ENCODE data around the gene SDCBP2. TPM values are rescaled to one million over a fixed set of nuclear protein-coding genes. Genes with fewer than 3 reads are reported as not detected.

SDCBP2 gene
- polyA plus RNA-seq, 1 donor (not counting 4 experiments of a cell fraction or from before 2014, with no cell fraction given) = 36.0 TPM

- Histone ChIP-seq H3K27ac (ENCODE audit: control insufficient read depth, insufficient read depth, low read length) (no peak overlapping the region), H3K4me3 (ENCODE audit: control insufficient read depth in 2 of 3, extremely low read depth in 1 of 3, insufficient read depth in 2 of 3, low read depth in 1 of 3, low read length in 3 of 3) (no peak overlapping the region), H3K9ac (ENCODE audit: control insufficient read depth, extremely low read depth, insufficient read depth, low read length) (no peak overlapping the region), H3K9me3 (ENCODE audit: control insufficient read depth, low read depth, low read length) (no peaks in the 10 kb centered on the region), H3K79me2 (ENCODE audit: control insufficient read depth, insufficient read depth, low read length) (no peaks in the 10 kb centered on the region), H3K4me2 (ENCODE audit: control insufficient read depth, extremely low read depth, insufficient read depth, low read depth, low read length) (no peak overlapping the region), H2AFZ (ENCODE audit: control insufficient read depth, low read length) (no peak overlapping the region), H3K27me3 (ENCODE audit: control insufficient read depth, extremely low read depth, insufficient read depth, low read length) (no peaks in the 10 kb centered on the region), H3K4me1 (ENCODE audit: control insufficient read depth, extremely low read depth, insufficient read depth, low read length) (peaks cover 14% of the 10 kb centered on the region), H3K36me3 (ENCODE audit: control insufficient read depth in 2 of 2, extremely low read depth in 1 of 2, insufficient read depth in 2 of 2, low read length in 2 of 2) (peaks cover 0 to 5% of the 10 kb centered on the region in 2 experiments), H3K9me1 (ENCODE audit: control insufficient read depth, extremely low read depth, insufficient read depth, low read length) (no peaks in the 10 kb centered on the region), H4K20me1 (ENCODE audit: control insufficient read depth, extremely low read depth, insufficient read depth, low read length) (no peaks in the 10 kb centered on the region)
- FAIRE-seq (no peak), DNase-seq (ENCODE audit: low read depth, low spot score) (no peak)
- dilution Hi-C loops (cut with MboI; ENCODE audit: extremely low pct_ligation_motif_present, low sequenced_read_pairs) = no loop called here
- TF ChIP-seq EZH2 (IDR thresholded peaks at IDR 0.05; ENCODE audit: low read length) = no peak
- TF ChIP-seq CTCF (optimal IDR thresholded peaks at IDR 0.05 in 1 of 3, IDR thresholded peaks at IDR 0.05 in 1 of 3, conservative IDR thresholded peaks at IDR 0.05 in 1 of 3; ENCODE audit: extremely low read depth in 1 of 3, insufficient read depth in 2 of 3, low read length in 3 of 3) = no peak
Observed at GRCh38 chr20:1319462-1319861, 9.5 kb downstream of the SDCBP2 start.

GRCh38 chr20:1319051-1319450 is 9.9 kb downstream of the SDCBP2 start:
- Histone ChIP-seq H3K36me3 (ENCODE audit: control insufficient read depth in 2 of 2, extremely low read depth in 1 of 2, insufficient read depth in 2 of 2, low read length in 2 of 2) (peaks cover 0 to 5% of the 10 kb centered on the region in 2 experiments), H3K9me3 (ENCODE audit: control insufficient read depth, low read depth, low read length) (no peaks in the 10 kb centered on the region), H3K27ac (ENCODE audit: control insufficient read depth, insufficient read depth, low read length) (no peak overlapping the region), H2AFZ (ENCODE audit: control insufficient read depth, low read length) (no peak overlapping the region), H3K9ac (ENCODE audit: control insufficient read depth, extremely low read depth, insufficient read depth, low read length) (no peak overlapping the region), H3K27me3 (ENCODE audit: control insufficient read depth, extremely low read depth, insufficient read depth, low read length) (no peaks in the 10 kb centered on the region), H3K4me3 (ENCODE audit: control insufficient read depth in 2 of 3, extremely low read depth in 1 of 3, insufficient read depth in 2 of 3, low read depth in 1 of 3, low read length in 3 of 3) (no peak overlapping the region), H3K79me2 (ENCODE audit: control insufficient read depth, insufficient read depth, low read length) (no peaks in the 10 kb centered on the region), H3K4me1 (ENCODE audit: control insufficient read depth, extremely low read depth, insufficient read depth, low read length) (peaks cover 13% of the 10 kb centered on the region), H3K4me2 (ENCODE audit: control insufficient read depth, extremely low read depth, insufficient read depth, low read depth, low read length) (no peak overlapping the region), H4K20me1 (ENCODE audit: control insufficient read depth, extremely low read depth, insufficient read depth, low read length) (no peaks in the 10 kb centered on the region), H3K9me1 (ENCODE audit: control insufficient read depth, extremely low read depth, insufficient read depth, low read length) (no peaks in the 10 kb centered on the region)
- TF ChIP-seq CTCF (optimal IDR thresholded peaks at IDR 0.05 in 1 of 3, IDR thresholded peaks at IDR 0.05 in 1 of 3, conservative IDR thresholded peaks at IDR 0.05 in 1 of 3; ENCODE audit: extremely low read depth in 1 of 3, insufficient read depth in 2 of 3, low read length in 3 of 3) (no peak), EZH2 (IDR thresholded peaks at IDR 0.05; ENCODE audit: low read length) (no peak)
- DNase-seq (ENCODE audit: low read depth, low spot score) = no peak
- FAIRE-seq = no peak
- dilution Hi-C loops (cut with MboI; ENCODE audit: extremely low pct_ligation_motif_present, low sequenced_read_pairs) = no loop called here

All from keratinocyte (primary cell).